ENCODE results near the gene DPYSL5.

The DPYSL5 gene

GRCh38 chr2:26840937-26841610 is 6.9 kb upstream of the DPYSL5 start:
- TF ChIP-seq TAF1 (IDR thresholded peaks at IDR 0.05; ENCODE audit: low read depth, low read length) (no peak), PAX5 (IDR thresholded peaks at IDR 0.05; ENCODE audit: insufficient read depth, low read length, severe bottlenecking) (no peak), POU2F2 (IDR thresholded peaks at IDR 0.05; ENCODE audit: low read depth, low read length) (no peak), SPI1 (IDR thresholded peaks at IDR 0.05; ENCODE audit: low read depth, low read length) (no peak)
- DNase-seq (ENCODE audit: insufficient read length, low spot score) = no peak
- FAIRE-seq = no peak

DNA sequence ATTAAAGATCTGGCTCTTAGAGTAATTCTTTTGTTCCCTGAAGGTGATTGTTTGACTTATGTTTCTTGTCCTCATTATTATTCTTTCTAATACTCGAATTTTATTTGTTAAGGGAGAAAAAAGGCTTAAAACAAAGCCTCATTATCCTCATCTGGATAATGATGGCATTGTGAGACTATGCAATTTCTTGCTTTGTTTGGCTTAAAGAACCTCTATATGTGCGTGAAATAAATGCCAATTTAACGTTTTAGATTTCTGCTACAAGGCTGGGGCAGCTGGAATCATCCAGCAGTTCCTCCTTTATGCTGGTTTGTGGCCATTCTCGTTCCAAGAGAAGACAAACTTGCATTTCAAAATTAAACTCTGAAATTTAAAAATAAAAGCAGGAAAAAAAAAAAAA is 4.9 kb upstream of the DPYSL5 start:
- TF ChIP-seq SPI1 (IDR thresholded peaks at IDR 0.05; ENCODE audit: low read depth, low read length) (no peak), POU2F2 (IDR thresholded peaks at IDR 0.05; ENCODE audit: low read depth, low read length) (no peak), POLR2AphosphoS5 (IDR thresholded peaks at IDR 0.05; ENCODE audit: low read depth, low read length) (no peak), POLR2A (IDR thresholded peaks at IDR 0.05; ENCODE audit: low read depth, low read length) (no peak), PAX5 (IDR thresholded peaks at IDR 0.05; ENCODE audit: insufficient read depth, low read length, severe bottlenecking) (no peak), TAF1 (IDR thresholded peaks at IDR 0.05; ENCODE audit: low read depth, low read length) (no peak)
- FAIRE-seq (no peak), DNase-seq (ENCODE audit: insufficient read length, low spot score) (no peak)

DNA sequence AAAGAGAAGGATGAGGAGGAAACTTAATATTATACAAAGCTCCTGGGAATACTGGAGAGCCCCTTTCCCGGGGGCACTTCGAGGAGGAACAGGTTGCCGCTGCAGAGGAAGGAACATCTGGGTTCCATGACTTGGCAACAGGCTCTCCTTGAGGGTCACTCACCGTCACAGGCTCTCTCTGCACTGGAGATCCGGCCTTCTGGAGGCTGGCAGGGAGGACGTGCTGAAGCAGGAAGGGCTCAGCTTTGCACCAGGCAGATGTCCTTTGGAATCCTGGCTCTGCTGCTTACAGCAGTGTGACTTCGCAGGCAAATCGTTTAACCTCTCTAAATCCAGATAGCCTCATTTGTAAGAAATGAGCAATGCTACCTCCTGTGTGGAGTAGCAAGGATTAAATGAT is 2.9 kb upstream of the DPYSL5 start:
- DNase-seq (ENCODE audit: insufficient read length, low spot score) = no peak
- FAIRE-seq = no peak
- no peak for TF ChIP-seq SPI1 (IDR thresholded peaks at IDR 0.05; ENCODE audit: low read depth, low read length)
- TF ChIP-seq TAF1 (IDR thresholded peaks at IDR 0.05; ENCODE audit: low read depth, low read length) = no peak
- no peak for TF ChIP-seq POLR2AphosphoS5 (IDR thresholded peaks at IDR 0.05; ENCODE audit: low read depth, low read length)
- TF ChIP-seq PAX5 (IDR thresholded peaks at IDR 0.05; ENCODE audit: insufficient read depth, low read length, severe bottlenecking) = no peak
- TF ChIP-seq POU2F2 (IDR thresholded peaks at IDR 0.05; ENCODE audit: low read depth, low read length) = no peak
- TF ChIP-seq POLR2A (IDR thresholded peaks at IDR 0.05; ENCODE audit: low read depth, low read length) = no peak

DNA sequence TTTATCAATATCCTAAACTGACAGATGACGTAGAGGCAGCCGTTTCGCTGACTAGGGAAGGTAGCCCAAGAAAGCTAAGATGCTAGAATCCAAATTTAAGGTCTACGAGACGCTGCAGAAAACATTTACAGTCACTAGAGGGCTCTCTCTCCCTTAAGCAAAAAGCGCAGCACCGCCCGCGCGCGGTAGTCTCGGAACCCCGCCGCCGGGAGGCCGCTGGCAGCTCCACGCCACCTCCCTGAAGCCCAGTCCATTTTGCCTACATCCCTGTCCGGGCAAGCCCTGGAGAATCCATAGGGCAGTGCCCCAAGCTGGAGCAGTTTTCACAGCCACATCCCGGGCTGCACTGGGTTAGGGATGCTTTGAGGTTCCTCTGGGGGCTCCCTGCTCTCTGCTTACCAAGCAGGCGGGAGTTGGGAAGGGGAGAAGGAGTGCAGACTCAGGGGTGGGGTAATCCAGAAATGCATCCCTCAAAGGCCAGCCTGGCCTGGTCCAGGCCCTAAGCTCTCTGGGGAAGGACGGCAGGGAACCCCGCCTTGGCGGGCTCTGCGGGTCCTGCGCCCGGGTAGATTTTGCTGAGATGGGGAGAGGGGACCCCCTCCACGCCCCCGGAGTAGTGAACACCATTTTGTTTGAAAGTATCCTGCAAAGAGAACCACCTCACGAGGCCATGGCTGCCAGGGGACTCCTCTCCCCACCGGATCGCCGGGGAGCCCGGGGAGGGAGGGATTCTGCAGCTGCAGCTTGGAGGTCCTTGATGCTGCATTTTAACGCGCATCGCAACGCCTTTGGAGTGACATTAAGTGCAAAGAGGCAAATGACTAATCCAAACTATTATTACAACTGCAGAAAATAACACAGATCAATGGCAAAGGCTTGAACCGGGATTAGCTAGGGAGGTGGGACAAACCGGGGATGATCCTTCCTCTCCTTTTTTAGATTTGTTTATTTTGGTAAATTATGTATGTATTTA is 1.3 kb upstream of the DPYSL5 start:
- DNase-seq (ENCODE audit: insufficient read length, low spot score) (peak; percentile 71), FAIRE-seq (peak; percentile 86)
- TF ChIP-seq PAX5 (IDR thresholded peaks at IDR 0.05; ENCODE audit: insufficient read depth, low read length, severe bottlenecking) (no peak), POLR2AphosphoS5 (IDR thresholded peaks at IDR 0.05; ENCODE audit: low read depth, low read length) (no peak), POLR2A (IDR thresholded peaks at IDR 0.05; ENCODE audit: low read depth, low read length) (no peak), POU2F2 (IDR thresholded peaks at IDR 0.05; ENCODE audit: low read depth, low read length) (no peak), SPI1 (IDR thresholded peaks at IDR 0.05; ENCODE audit: low read depth, low read length) (no peak)

DNA sequence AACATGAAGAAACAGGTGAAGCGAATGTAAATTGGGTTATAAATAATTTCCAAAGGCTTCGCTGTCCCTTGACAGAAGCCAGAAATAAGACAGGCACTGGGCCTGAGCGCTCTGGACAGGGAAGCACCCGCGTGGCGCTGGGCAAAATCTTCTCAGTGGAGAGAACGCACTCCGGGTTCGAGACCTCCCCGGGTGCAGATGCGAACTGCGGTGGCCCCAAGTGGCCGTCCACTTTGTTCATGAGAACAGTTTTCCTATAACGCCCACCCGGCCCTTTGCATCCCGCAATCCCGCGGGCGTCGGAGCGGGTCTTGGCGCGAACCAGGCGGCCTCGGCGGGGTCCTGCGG is 651 bp upstream of the DPYSL5 start:
- no peak for TF ChIP-seq TAF1 (IDR thresholded peaks at IDR 0.05; ENCODE audit: low read depth, low read length)
- no peak for TF ChIP-seq SPI1 (IDR thresholded peaks at IDR 0.05; ENCODE audit: low read depth, low read length)
- no peak for TF ChIP-seq POLR2AphosphoS5 (IDR thresholded peaks at IDR 0.05; ENCODE audit: low read depth, low read length)
- TF ChIP-seq PAX5 (IDR thresholded peaks at IDR 0.05; ENCODE audit: insufficient read depth, low read length, severe bottlenecking) = no peak
- TF ChIP-seq POLR2A (IDR thresholded peaks at IDR 0.05; ENCODE audit: low read depth, low read length) = no peak
- no peak for TF ChIP-seq POU2F2 (IDR thresholded peaks at IDR 0.05; ENCODE audit: low read depth, low read length)
- no peak for FAIRE-seq
- peak; percentile 11 for DNase-seq (ENCODE audit: insufficient read length, low spot score)

- DNase-seq (ENCODE audit: insufficient read length, low spot score) (peak; percentile 31), FAIRE-seq (no peak)
- TF ChIP-seq TAF1 (IDR thresholded peaks at IDR 0.05; ENCODE audit: low read depth, low read length) (no peak), POU2F2 (IDR thresholded peaks at IDR 0.05; ENCODE audit: low read depth, low read length) (no peak), SPI1 (IDR thresholded peaks at IDR 0.05; ENCODE audit: low read depth, low read length) (no peak), PAX5 (IDR thresholded peaks at IDR 0.05; ENCODE audit: insufficient read depth, low read length, severe bottlenecking) (no peak), POLR2AphosphoS5 (IDR thresholded peaks at IDR 0.05; ENCODE audit: low read depth, low read length) (no peak), POLR2A (IDR thresholded peaks at IDR 0.05; ENCODE audit: low read depth, low read length) (no peak)
Measured at GRCh38 chr2:26848336-26849055, 564 bp downstream of the DPYSL5 start.

DNA sequence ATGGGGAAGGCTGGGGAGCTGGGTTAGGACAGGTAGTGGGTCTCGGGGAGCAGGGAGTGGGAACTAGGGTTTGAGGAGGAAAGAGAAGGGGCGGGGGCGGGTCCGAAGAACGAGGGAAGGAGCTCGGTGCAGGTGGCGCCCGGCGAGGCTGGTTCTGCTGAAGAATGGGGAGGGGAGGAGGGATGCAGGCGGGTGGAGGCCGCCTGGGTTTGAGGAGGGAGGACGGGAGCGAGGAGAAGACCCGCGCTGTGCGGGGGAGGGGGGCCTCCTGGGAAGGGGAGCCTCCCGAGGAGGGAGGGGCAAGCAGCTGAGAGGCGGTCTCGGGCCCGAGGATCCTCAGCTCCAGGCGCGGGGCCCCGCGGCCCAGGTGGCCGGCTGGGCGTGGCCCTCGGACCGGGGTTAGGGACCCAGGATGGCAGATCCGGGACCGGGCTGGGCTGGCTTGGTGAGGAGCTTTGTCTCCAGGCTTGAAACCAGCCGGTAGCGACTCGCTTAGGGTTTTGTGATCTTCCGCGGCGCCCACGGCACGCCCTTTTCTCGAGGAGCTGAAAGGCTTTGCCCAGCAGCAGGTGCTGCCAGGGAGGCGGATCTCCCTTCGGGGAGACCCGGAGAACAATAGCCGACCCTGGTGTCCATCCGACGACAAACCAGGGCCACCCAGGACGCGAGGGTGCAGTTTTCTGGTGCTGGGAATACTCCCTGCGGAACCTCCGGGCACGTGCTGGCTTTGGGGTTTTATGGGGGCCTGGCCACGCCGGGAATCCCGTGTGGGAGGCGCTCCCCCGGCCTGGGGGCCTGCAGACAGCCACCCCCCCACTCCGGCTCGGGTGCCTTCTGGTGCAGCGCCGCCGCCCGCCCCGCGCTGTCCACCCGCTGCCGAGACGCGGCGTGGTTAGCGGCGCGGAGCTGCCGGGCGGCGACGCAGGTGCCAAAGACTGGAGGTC is 1.4 kb downstream of the DPYSL5 start:
- DNase-seq (ENCODE audit: insufficient read length, low spot score) (no peak), FAIRE-seq (no peak)
- TF ChIP-seq POLR2AphosphoS5 (IDR thresholded peaks at IDR 0.05; ENCODE audit: low read depth, low read length) (no peak), SPI1 (IDR thresholded peaks at IDR 0.05; ENCODE audit: low read depth, low read length) (no peak), POLR2A (IDR thresholded peaks at IDR 0.05; ENCODE audit: low read depth, low read length) (no peak), POU2F2 (IDR thresholded peaks at IDR 0.05; ENCODE audit: low read depth, low read length) (no peak), TAF1 (IDR thresholded peaks at IDR 0.05; ENCODE audit: low read depth, low read length) (no peak), PAX5 (IDR thresholded peaks at IDR 0.05; ENCODE audit: insufficient read depth, low read length, severe bottlenecking) (no peak)

DNA sequence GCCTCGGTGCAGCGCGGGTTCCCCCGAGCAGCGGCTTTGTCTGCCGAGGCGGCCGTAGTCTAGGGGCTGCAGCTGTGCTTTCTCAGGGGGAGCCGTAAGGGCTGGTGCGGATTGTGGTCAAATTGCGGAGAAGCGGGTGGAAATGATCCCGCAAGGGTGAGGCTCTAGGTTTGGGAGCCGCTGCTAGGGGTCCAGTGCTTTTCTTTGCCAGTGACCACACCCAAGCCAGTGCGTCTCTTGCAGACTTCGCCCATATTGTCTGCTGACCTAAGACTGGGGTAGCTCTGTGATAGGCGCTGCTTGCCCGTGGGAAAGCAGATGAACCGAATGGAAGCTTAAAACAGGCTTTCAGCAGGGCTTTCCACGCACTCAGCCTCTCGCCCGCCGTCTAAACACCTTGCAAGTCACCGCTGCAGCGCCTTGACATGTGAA is 2.1 kb downstream of the DPYSL5 start:
- TF ChIP-seq PAX5 (IDR thresholded peaks at IDR 0.05; ENCODE audit: insufficient read depth, low read length, severe bottlenecking) (no peak), POU2F2 (IDR thresholded peaks at IDR 0.05; ENCODE audit: low read depth, low read length) (no peak), TAF1 (IDR thresholded peaks at IDR 0.05; ENCODE audit: low read depth, low read length) (no peak)
- DNase-seq (ENCODE audit: insufficient read length, low spot score) (no peak), FAIRE-seq (no peak)
